GM10847 (cell line): Measurements from ENCODE around the gene MTG2.

Source experiments
- POLR2A ChIP-seq: IDR thresholded peaks from 2 replicates; pipeline ENCODE4 v1.6.1; 2011; ENCODE audit not compliant: insufficient read length; ENCODE audit errors: extremely low read depth

The MTG2 gene

GRCh38 chr20:62165762-62166399 lies 16.9 kb upstream of the MTG2 start:
- no peak for TF ChIP-seq POLR2A

- no peak for TF ChIP-seq POLR2A
These were observed 15.4 kb upstream of the MTG2 start for GRCh38 chr20:62167474-62167873.

GRCh38 chr20:62168061-62168460 lies 14.8 kb upstream of the MTG2 start:
- no peak for TF ChIP-seq POLR2A

GRCh38 chr20:62168890-62169435 lies 13.9 kb upstream of the MTG2 start:
- no peak for TF ChIP-seq POLR2A

GRCh38 chr20:62170536-62170935 lies 12.3 kb upstream of the MTG2 start:
- no peak for TF ChIP-seq POLR2A

- TF ChIP-seq POLR2A = no peak
These were observed 11.6 kb upstream of the MTG2 start for GRCh38 chr20:62171245-62171644.

- no peak for TF ChIP-seq POLR2A
These were observed 10.2 kb upstream of the MTG2 start for GRCh38 chr20:62172666-62173065.

- TF ChIP-seq POLR2A = no peak
These were observed 8.6 kb upstream of the MTG2 start for GRCh38 chr20:62174021-62174804.

- TF ChIP-seq POLR2A = no peak
These were observed 7.8 kb upstream of the MTG2 start for GRCh38 chr20:62174870-62175624.

GRCh38 chr20:62175711-62176110 lies 7.1 kb upstream of the MTG2 start:
- no peak for TF ChIP-seq POLR2A

GRCh38 chr20:62176866-62177265 lies 6.0 kb upstream of the MTG2 start:
- TF ChIP-seq POLR2A = no peak

GRCh38 chr20:62177307-62177706 lies 5.5 kb upstream of the MTG2 start:
- no peak for TF ChIP-seq POLR2A

GRCh38 chr20:62178316-62179161 lies 4.3 kb upstream of the MTG2 start:
- no peak for TF ChIP-seq POLR2A

- no peak for TF ChIP-seq POLR2A
These were observed 3.7 kb upstream of the MTG2 start for GRCh38 chr20:62179162-62179504.

GRCh38 chr20:62181808-62182207 lies 1.0 kb upstream of the MTG2 start:
- no peak for TF ChIP-seq POLR2A
